Measurements from ENCODE around the gene ARID5B. TPM values are rescaled to one million over a fixed set of nuclear protein-coding genes. Genes with fewer than 3 reads are reported as not detected.

ARID5B gene
- polyA plus RNA-seq, 1 of the 3 experiments (the other 2 are of a cell fraction), result 10.9 TPM

- no peak for TF ChIP-seq FOXM1 (IDR thresholded peaks at IDR 0.05; ENCODE audit: low read depth)
Measured at GRCh38 chr10:61878740-61879068, 22.8 kb upstream of the ARID5B start (continued).

GRCh38 chr10:61882621-61883370, 18.7 kb upstream of the ARID5B start:
- TF ChIP-seq MAX (IDR thresholded peaks at IDR 0.05; ENCODE audit: low read depth) (no peak), FOSL2 (IDR thresholded peaks at IDR 0.05; ENCODE audit: borderline replicate concordance, low read depth) (peak; percentile 19; the same call in 1 of the 2 replicates)
- 79% methylated on average over 6 of the region's 6 CpGs for WGBS (ENCODE audit: low lambda C conversion rate)
- H3K9me2 ChIP-seq, result no peaks in the 10 kb centered on the region
- H3K4me2 ChIP-seq, result no peak overlapping the region
- no peaks in the 10 kb centered on the region for H3K79me2 ChIP-seq (ENCODE audit: insufficient read depth)
- ChIA-PET POLR2A (no interaction called here), CTCF (interaction anchor here (1.5 kb wide), 1 partner anchor 14 kb away, joined by 4 read pairs; no protein-coding TSS in a partner anchor)
- H3K4me1 ChIP-seq (ENCODE audit: control insufficient read depth in 1 of 2, insufficient read depth in 2 of 2, low read depth in 1 of 2, low read length in 1 of 2), result peaks cover 0 to 9% of the 10 kb centered on the region in 2 experiments; a peak in 1 of 4 replicates
- no peak overlapping the region for H3K4me3 ChIP-seq (ENCODE audit: low read depth in 2 of 2, low read length in 1 of 2)
- no peaks in the 10 kb centered on the region for H3K9me3 ChIP-seq
- no peaks in the 10 kb centered on the region for H4K20me1 ChIP-seq (ENCODE audit: insufficient read depth)
- no peaks in the 10 kb centered on the region for H3K36me3 ChIP-seq (replicated peaks in 1 of 2; ENCODE audit: control insufficient read depth in 1 of 2, insufficient read depth in 2 of 2, low read length in 1 of 2)
- no peak for DNase-seq
- H3K27ac ChIP-seq (ENCODE audit: low read depth in 2 of 2, low read length in 1 of 2), result no peak overlapping the region; a peak in 1 of 4 replicates
- peaks cover 4% of the 10 kb centered on the region for H3F3A ChIP-seq (replicated peaks; ENCODE audit: insufficient read depth)
- no peak overlapping the region for H3K9ac ChIP-seq
- peak overlapping the region; percentile 69 for H2AFZ ChIP-seq (ENCODE audit: low read depth)
- no peaks in the 10 kb centered on the region for H3K27me3 ChIP-seq (ENCODE audit: insufficient read depth)

- Histone ChIP-seq H3K9ac (no peak overlapping the region), H3K27ac (ENCODE audit: low read depth in 2 of 2, low read length in 1 of 2) (no peak overlapping the region), H2AFZ (ENCODE audit: low read depth) (no peak overlapping the region), H3K4me1 (ENCODE audit: control insufficient read depth in 1 of 2, insufficient read depth in 2 of 2, low read depth in 1 of 2, low read length in 1 of 2) (peaks cover 0 to 9% of the 10 kb centered on the region in 2 experiments; a peak in 1 of 4 replicates), H3K9me2 (no peaks in the 10 kb centered on the region), H3K4me3 (ENCODE audit: low read depth in 2 of 2, low read length in 1 of 2) (no peak overlapping the region), H4K20me1 (ENCODE audit: insufficient read depth) (no peaks in the 10 kb centered on the region), H3K9me3 (no peaks in the 10 kb centered on the region), H3K79me2 (ENCODE audit: insufficient read depth) (no peaks in the 10 kb centered on the region), H3K4me2 (no peak overlapping the region), H3K27me3 (ENCODE audit: insufficient read depth) (no peaks in the 10 kb centered on the region), H3F3A (replicated peaks; ENCODE audit: insufficient read depth) (peaks cover 4% of the 10 kb centered on the region), H3K36me3 (replicated peaks in 1 of 2; ENCODE audit: control insufficient read depth in 1 of 2, insufficient read depth in 2 of 2, low read length in 1 of 2) (no peaks in the 10 kb centered on the region)
- DNase-seq, result no peak
- ChIA-PET POLR2A (no interaction called here), CTCF (interaction anchor here (1.5 kb wide), 1 partner anchor 13 kb away, joined by 4 read pairs; no protein-coding TSS in a partner anchor)
- WGBS (ENCODE audit: low lambda C conversion rate), result 91% methylated on average over 7 of the region's 7 CpGs
- TF ChIP-seq TCF12 (IDR thresholded peaks at IDR 0.05), result no peak
- no peak for TF ChIP-seq USF2 (IDR thresholded peaks at IDR 0.05; ENCODE audit: borderline replicate concordance, low read depth, low read length)
- no peak for TF ChIP-seq FOXM1 (IDR thresholded peaks at IDR 0.05; ENCODE audit: low read depth)
- TF ChIP-seq NFIC (IDR thresholded peaks at IDR 0.05; ENCODE audit: borderline replicate concordance), result no peak
- no peak for TF ChIP-seq IRF3 (IDR thresholded peaks at IDR 0.05; ENCODE audit: low read depth, low read length)
- no peak for TF ChIP-seq RXRA (IDR thresholded peaks at IDR 0.05; ENCODE audit: borderline replicate concordance, low read depth)
- no peak for TF ChIP-seq MEF2A (IDR thresholded peaks at IDR 0.05; ENCODE audit: borderline replicate concordance, low read depth)
- no peak for TF ChIP-seq GATA2 (CRISPR knock-in tag; IDR thresholded peaks at IDR 0.05)
- no peak for TF ChIP-seq RFX5 (IDR thresholded peaks at IDR 0.05; ENCODE audit: low read length)
- no peak for TF ChIP-seq TAF1 (IDR thresholded peaks at IDR 0.05; ENCODE audit: borderline replicate concordance, low read depth, low read length)
- no peak for TF ChIP-seq TEAD4 (IDR thresholded peaks at IDR 0.05; ENCODE audit: borderline replicate concordance, insufficient read depth)
- TF ChIP-seq EP300 (IDR thresholded peaks at IDR 0.05; ENCODE audit: borderline replicate concordance in 1 of 2, low read depth in 1 of 2, low read length in 1 of 2), result no peak
- no peak for TF ChIP-seq FOXJ3 (CRISPR knock-in tag; IDR thresholded peaks at IDR 0.05)
- TF ChIP-seq PBX3 (IDR thresholded peaks at IDR 0.05), result no peak
- no peak for TF ChIP-seq MXI1 (IDR thresholded peaks at IDR 0.05; ENCODE audit: low read depth, low read length)
- TF ChIP-seq MAX (IDR thresholded peaks at IDR 0.05; ENCODE audit: low read depth), result no peak
- no peak for TF ChIP-seq GABPA (IDR thresholded peaks at IDR 0.05; ENCODE audit: low read depth)
- no peak for TF ChIP-seq SMC3 (IDR thresholded peaks at IDR 0.05; ENCODE audit: low read depth, low read length)
Measured at GRCh38 chr10:61883371-61884025, 18.0 kb upstream of the ARID5B start.
